ENCODE data around the gene ZNF574.
A peak's percentile ranks its signal among the peaks of the same experiment; 100 is the strongest.
"Not testable (repeated sequence)": the region's sequence is repeated elsewhere in the genome, so short reads cannot be mapped to it uniquely, and the experiment has no call there.

ZNF574 gene

DNA sequence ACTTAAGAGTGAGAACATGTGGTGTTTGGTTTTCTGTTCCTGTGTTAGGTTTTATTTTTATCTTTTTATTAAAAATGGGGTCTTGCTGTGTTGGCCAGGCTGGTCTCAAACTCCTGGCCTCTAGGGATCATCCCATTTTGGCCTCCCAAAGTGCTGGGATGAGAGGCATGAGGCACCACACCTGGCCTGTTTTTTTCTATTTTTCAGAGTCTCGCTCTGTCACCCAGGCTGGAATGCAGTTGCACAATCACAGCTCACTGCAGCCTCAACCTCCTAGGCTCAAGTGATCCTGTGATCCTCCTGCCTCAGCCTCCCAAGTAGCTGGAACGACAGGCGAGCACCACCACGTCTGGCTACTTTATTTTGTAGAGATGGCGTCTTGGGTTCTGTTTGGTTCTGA lies 7.6 kb downstream of the ZNF574 start:
- no peak for DNase-seq

DNA sequence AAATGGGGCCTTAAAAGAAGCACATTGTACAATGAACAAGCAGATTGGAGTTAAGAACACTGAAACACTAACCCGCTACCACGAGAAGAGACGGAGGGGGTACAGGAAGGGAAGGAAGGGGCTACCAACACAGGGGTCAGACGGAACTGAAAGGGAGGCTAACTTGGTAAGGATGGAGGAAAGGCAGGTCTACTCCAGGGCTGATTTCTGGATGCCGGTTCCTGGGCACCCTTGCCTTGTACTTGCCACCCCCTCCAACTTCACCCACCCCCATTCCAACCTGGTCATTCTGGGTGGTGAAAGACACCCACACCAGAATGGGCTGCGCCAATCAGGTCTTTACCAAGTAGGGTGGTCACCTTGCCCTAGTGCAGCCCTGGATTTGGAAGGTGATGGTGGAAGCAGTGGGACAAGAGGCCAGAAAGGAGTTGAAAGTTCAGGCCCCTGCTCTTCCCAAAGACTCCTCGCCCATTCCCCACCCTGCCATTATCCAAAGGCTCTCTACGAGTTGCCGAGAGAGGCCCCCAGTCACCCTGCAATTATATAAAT lies 10.3 kb downstream of the ZNF574 start:
- no peak for DNase-seq

DNA sequence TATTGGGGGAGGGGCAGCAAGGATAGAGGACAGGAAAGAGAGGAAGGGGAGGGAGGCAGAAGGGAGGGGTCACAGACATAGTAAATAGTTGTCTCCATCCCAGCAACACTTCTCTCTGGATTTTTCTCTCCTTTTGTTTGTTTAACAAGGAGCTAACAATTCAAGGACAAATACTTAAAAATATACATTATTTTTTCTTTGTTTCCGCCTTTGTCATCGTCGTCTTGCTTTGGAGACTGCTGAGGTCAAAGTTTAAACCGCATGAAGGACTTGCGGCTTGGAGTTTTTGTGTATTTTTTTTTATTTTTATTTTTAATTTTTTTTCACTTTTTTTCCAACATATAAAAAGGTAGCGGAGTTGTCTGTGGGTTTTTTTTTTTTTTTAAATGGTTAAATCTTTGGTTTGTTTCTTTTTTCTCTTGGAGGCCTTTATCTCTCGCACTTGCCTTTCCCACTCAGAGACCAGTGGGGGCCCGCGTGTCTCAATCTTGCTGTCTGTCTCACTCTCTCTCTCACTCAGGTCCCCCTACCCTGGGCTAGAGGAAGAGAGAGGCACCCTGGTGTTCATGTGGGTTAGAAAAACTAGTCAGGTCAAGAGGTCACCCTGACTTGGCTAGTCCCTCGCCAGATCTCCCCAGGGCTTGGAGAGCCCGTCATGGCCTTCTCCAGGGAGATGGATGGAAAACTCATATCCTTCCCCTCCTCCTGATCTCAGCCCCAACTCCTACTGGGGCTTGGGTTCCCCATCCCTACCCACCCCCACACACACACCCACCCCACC lies 11.0 kb downstream of the ZNF574 start:
- no peak for DNase-seq

DNA sequence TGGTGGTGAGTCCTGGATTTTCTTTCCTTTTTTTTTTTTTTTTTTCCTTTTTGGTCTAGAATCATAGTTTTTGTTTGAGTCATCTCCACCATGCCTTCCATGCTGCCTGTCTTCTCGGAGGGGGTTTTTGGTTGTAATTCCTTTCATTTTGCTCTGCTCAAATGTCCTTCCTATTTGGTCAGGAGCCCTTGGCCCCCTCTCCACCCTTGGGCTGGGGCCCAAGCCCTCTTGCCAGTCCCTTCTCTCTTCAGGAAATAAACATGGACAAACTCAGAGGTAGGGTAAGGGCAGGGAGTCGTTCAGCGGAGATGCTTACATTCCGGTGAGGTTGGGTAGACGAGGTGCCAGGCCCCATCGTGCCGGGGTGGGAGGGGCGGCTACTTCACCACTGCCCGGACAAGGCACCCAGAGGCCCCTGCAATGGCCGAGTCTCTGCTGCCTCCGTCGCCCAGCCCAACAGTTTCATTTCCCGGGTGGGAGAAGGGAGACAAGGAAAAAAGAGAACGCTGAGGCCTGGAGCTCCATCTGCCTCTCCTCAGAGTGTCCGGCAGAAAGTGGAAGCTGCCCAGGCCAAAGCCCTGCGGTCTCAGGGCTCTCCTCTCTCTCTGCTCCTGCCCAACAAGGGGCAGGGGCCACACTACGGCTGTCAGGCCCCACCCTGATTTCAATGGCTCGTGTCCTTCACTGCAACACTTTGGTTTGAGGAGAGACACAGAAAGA lies 12.7 kb downstream of the ZNF574 start:
- no peak for DNase-seq

DNA sequence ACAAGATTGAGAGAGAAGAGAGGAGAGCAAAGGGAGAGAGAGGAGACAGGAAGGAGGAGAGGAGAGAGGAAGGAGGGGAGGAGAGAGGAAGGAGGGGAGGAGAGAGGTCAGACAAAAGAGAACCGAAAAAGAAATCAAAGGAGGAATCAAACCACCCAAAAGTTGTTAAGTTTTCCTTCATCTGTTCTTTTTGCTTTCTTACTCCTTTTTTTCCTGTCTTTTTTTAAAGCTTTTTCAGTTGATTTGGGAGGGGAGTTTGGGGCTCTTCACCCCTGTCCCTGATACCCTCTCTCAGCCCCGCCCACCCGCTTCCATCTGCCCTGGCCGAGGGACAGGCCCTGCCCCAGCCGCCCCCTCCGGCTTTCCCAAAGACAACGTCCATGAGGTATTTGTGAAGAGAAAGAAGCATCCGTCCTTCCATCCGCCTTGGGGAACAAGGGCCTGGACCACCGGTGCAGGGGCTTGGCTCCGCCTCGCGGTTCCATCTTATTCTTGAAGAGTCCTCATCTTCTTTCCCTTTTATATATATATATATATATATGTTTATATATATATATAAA lies 13.3 kb downstream of the ZNF574 start:
- DNase-seq, result no peak

DNA sequence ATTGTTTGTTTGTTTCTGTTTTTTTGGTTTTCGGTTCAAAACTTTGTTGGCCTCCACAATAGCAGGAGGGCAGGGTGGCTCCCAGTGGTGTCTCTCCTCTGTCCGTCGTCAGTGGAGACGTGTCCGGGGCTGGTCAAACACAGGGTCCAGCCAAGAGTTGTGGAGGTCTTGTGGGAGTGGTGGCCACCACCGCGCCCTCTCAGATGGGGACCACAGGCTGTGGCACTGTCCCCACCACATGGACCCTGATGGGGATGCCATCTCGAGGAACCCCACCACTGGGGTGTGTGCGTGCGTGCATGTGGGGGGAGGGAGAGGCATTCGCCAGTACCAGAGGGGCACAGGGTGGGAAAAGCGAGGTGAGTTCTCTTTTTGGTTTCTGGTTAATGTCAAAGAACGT lies 13.8 kb downstream of the ZNF574 start:
- no peak for DNase-seq

DNA sequence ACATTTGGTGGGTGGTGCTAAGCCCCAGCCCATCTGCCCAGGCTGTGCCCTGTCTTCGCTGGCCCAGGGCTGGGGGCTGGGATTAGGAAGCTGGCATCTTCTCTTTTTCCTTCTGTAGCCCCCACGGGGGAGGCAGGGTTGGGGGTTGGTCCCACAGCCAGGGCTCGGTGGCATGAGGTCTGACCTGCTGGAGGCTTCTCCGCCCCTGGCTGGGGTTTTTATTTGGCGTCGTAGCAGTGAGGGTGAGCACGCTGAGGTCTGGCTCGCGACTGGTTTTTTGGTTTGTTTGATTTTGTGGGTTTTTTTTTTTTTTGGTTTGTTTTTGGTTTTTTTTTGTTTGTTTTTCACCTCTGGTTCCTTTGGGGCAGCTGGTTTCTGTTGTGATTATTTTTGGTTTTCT lies 14.7 kb downstream of the ZNF574 start:
- DNase-seq, result no peak

DNA sequence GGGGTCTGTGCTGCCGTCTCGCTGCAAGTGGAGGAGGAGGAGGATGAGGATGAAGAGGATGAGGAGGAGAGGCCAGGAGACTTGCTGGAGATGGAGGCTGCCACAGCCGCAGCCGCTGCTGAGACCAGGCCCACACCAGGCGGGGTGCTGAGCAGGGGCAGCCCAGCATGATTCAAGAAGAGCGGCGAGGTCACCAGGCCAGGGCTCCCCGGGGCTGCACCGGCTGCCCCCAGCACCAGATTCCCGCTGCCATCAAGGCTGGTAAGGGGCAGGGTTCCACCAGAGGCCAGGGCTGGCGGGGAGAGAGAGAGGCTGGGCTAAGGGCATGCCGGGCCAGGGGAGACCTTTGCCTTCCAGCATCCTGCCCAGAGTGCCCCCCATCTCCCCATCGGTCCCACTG lies 15.3 kb downstream of the ZNF574 start:
- no peak for DNase-seq

DNA sequence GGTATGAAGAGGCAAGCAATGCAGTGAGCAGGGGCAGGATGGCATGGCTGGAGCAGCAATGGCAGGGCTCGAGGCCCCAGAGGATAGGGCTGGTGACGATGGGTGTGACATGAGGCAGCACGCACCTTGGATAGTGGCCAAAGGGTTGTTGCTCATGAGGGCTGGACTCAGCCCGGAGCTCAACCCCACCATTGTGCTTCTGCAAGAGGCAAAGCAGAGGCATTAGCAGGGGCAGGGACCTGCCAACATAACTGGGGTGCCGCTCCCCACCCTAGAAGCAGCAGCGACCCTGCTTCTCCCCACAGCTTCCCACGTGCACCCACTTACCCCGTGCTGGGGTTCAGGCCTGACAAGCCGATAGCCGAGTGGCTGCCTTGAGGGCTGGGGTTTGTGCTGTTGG lies 15.8 kb downstream of the ZNF574 start:
- DNase-seq, result no peak

DNA sequence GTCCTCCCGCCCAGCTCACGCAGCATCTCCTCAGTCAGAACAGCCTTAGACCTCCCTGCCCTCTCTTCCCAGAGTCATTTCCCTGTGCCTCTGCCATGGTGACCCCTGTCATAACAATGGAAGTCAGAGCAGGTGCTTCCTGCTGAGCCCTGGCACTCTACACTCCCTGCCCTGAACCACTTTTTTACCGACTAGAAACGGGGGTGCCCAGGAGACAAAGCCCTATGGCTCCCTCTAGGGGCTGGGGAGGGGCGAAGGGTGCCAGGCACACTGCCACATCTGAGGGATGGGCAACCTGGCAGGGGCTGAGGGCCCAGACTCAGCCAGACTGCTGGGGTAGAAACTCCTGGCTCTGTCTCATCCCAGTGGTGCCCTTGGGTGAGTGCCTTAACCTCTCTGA lies 16.4 kb downstream of the ZNF574 start:
- peak; percentile 34 to 49 for DNase-seq

DNA sequence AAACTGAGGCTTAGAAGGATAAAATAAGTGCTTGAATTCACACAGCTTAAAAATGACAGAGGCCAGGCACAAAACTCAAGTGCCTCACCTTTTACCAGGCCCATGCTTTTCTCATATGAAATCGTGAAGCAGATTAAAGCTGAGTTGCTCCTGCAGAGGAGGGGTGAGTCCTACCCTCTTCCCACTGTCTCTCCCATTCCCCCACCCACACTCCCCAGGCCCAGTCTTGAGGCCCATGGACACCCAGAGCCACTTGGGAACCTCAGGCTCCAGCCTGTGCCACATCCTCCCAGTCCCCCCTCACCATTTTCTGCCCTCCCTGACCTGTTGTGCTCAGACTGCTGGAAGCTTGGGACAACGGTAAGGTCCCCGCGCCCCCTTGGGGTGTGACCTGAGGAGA lies 17.5 kb downstream of the ZNF574 start:
- no peak for DNase-seq

DNA sequence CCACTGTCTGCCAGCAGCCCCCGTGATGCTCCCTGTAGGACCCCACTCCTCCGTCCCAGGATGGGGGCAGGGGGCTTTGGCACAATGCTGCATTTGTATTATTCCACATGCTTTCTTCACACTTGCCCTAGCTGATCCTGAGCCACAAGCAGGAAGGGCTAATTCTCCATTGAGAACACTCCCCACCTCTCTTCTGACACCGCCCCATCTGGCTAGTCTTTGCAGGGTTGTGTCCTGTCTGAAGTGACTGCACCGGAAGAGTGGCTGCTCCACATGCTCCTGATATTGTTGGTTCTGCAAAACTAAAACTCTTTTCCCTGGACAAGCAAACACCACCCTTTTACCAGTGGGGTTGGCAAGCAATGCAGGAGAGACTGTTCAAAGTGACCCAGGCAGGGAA lies 18.0 kb downstream of the ZNF574 start:
- no peak for DNase-seq

DNA sequence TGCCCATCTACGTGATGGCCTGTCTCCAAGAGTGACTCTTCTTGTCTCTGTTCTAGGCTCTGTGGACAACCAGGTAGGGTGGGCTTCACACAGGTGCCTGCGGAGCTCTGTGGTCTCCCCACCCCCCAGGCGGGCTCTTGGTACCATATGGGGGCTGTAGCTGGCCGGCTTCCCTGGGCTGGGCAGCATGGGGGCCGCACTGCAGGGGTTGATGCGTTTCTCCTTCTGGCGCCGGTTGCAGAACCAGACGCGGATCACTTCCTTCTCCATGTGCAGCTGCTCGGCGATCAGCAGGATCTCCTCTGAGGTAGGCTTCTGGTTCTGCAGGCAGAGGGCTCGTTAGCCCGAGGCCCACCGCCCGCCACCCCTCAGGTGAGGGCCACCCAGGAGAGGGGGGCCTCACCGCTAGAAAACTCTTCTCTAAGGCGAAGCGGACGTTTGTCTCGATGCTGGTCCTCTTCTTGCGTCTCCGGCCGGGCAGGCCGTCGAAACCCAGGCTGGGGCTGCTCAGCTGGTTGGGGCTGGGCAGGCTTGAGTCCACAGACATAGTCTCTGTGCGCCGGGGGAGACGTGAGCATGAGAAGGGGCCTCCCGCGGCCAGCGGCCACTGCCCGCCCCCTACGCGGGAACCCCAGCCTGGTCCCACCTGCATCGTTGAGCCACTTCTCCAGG lies 19.3 kb downstream of the ZNF574 start:
- no peak for DNase-seq

DNA sequence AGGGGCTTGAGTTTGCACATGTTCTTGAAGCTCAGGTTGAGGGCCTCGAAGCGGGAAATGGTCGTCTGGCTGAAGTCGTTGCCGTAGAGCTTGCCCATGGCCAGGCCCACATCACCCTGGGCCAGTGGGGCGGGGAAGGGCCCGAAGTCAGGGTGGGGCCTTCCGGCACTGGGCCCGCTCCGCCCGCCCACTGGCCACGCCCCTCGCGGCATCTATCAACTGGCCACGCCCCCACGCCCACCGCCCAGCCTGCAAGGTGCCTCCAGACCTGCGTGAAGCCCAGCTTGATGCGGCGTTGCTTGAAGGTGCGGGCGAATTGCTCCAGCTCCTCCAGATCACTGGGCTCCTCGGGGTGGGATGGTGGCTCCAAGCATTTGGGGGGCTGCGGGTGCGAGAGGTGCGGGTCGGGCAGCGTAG lies 19.9 kb downstream of the ZNF574 start:
- DNase-seq, result no peak

DNA sequence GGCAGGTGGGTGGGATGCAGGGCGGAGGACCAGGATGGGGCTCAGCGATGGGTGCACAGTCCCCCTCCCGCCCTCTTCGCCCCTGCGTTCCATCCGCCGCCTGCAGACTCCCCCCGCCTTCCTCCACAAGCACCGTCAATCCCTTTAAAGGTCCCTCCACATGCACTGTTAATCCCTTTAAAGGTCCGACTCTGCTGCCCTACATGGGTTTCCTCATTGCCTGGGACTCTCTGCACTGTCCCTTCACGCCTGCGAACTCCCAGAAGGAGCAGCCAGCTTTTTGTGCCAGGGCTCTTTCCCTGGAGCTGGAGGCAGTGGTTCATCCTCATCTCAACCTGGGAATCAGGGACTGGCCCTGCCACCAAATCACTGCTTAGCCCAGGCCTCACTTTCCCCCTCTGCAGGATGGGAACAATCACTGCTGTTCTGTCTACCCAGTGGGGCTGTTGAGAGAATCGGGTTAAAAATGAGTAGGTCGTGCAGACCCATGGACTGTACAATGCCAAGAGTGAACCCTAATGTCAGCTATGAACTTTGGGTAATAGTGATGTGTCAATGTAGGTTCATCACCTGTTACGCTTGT lies 20.4 kb downstream of the ZNF574 start:
- no peak for DNase-seq

DNA sequence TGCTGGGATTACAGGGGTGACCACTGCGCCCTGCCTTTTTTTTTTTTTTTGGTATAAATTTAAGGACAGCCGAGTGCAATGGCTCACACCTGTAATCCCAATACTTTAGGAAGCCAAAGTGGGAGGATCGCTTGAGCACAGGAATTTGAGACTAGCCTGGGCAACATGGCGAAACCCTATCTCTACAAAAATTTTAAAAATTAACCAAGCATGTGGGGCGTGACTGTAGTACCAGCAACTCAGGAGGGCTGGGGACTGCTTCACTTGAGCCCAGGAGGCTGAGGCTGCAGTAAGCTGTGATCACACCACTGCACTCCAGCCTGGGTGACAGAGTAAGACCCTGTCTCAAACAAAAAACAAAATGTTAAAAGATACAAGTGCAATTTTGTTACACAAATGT lies 21.5 kb downstream of the ZNF574 start:
- no peak for DNase-seq

DNA sequence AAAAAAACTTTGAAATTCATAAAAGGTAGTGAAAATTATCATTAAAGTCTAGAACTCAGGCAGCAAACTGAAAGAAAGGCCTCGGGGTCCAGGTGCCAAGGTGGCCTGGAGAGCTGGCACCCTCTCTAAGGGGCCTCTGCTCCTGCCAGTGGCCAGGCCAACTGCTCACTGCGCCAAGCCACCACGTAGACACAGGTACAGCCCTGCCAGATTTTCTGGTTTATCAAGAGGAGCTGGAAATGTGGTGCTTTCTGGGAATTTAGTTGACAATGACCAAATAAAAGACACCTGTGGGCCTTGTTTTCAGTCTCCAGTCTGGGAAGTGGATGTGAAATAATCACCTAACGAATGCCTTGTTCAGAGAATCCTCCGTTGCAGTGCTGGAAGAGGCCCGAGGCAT lies 22.8 kb downstream of the ZNF574 start:
- DNase-seq, result no peak

DNA sequence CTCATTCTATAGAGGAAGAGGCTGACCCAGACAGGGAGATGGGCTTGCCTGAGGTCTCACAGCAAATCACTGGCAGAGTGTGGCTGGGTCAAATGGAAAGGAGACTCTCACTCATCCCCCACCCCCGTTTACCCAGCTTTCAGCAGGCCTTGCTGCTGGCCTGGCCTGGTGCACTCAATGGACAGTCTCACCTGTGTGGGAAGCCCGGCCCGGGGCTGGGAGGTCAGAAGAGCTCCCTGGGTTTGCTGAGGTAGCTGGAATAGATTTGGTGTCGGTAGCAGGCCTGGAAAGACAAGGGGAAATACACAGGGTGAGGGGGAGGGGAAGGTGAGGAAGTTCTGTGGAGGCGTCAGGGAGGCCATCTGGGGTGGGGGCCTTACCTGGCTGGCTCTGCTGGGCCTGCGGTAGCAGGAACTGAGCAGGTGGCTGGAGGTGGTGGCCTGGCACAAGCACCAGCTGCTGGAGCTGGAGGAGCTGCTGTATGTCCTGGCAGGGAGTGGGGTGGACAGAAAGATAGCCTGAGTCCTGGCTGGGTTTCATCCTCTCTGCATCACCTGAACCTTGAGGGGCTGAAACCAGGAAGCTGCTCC lies 23.5 kb downstream of the ZNF574 start:
- DNase-seq, result no peak

DNA sequence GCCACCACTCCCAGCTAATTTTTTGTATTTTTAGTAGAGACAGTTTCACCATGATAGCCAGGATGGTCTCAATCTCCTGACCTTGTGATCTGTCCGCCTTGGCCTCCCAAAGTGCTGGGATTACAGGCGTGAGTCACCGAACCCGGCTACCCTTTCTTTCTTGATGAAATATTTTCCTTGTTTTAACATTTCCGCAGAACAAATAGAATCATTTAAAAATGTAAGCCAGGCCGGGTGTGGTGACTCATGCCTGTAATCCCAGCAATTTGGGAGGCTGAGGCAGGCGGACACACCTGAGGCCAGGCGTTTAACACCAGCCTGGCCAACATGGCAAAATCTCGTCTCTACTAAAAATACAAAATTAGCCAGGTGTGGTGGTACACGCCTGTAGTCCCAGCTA lies 24.3 kb downstream of the ZNF574 start:
- not testable (repeated sequence) for DNase-seq

DNA sequence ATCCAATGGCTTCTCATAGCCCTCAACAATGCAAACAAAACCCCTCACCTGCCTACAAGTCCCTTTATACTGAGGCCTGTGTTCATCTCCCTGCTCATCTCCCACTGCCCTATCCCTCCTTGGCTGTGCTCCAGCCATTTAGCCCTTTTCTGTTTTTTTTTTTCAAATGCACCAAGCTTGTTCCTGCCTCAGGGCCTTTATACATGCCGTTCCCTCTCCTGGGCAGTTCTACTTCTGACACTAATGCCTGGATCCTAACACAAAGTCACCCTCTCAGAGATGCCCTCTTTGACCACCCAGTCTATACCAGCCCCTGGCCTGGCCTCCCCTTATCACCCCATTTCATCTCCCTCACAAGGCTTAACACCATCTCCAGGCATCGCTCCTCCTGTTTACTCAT lies 26.9 kb downstream of the ZNF574 start:
- DNase-seq, result no peak

DNA sequence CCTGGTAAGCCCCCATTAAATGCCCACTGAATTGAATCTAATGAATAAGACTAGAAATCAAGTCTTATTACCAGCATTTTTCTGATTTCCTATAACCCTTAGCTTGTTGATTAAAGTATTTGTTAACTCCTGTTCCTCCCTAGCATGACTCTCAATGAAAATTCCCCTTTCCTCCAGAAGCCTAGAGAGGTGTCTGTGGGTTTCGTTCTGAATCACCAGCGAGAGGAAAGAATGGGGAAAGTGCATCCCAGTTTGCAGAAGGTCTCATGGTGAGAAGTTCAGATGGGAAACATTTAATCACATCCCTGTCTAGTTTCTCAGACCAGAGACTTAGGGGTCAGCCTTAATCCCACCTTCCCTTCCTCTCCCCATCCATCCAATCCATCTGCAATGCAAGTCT lies 29.4 kb downstream of the ZNF574 start:
- DNase-seq, result no peak

DNA sequence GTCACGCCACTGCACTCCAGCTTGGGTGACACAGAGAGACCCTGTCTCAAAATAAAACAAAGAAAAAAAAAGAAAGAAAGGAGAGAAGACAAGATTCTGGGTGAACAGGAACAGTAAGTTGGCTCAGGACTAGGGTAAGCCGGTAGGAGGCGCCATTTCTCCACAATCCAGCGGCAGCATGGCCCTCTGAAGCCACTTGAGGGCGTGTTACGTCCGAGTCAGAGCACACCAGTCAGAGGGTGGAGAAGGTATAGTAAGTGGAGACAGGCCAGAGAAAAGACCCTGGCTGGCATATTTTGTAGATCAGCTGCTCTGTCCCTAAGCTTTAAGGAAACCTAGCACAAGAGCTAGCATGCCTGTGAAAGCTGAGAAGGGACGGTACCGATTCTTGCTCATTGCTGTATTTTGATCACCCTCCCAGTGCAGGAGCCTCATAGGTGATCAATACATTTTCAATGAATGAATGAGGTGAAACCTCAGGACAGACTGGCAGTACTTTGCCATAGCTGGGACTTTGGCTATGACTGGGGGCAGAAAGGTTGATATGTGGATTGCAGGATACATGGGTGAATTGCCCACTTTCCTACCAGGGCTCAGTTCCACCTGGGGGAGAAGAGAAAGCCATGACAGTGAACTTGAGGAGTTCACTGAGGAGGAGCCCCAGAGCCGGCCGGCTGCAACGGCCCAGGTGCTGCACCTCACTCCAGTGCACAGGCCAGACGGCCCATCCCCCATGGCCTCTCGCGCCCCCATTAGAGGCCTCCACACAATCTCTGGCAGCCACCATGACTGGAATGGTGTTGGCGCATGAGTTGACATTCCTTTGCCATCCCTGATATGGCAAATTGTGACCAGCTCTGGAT lies 32.8 kb downstream of the ZNF574 start:
- peak; percentile 88 to 91 for DNase-seq
